MCF 10A (cell line): ENCODE data around the gene BICC1. TPM values are rescaled to one million over a fixed set of nuclear protein-coding genes. Genes with fewer than 3 reads are reported as not detected.

Source experiments
- BruUV-seq: library from RNA; stranded (reverse); fragments of 400-500 nt; replicated peaks from 2 replicates; lab custom pipeline; 2021; lab: Mats Ljungman, UMichigan
- CTCF ChIA-PET: fragments of 300-600 bp; sonication (Branson Sonifier 250); formaldehyde crosslinking; extraction: SDS; loops from one replicate; lab custom pipeline; 2021; ENCODE audit warnings: antibody characterized with exemption, inconsistent platforms; lab: Yijun Ruan, JAX
- POLR2A ChIA-PET: fragments of 300-600, 350-650 bp; sonication (Branson Sonifier 250); formaldehyde crosslinking; extraction: SDS; loops from one replicate; lab custom pipeline; 2020; ENCODE audit warnings: antibody characterized with exemption, inconsistent platforms; lab: Yijun Ruan, JAX
- DNase-seq: peaks from one replicate; pipeline ENCODE4 v3.0.0-alpha.2; 2018; ENCODE audit not compliant: unreplicated experiment
- H3K27ac Mint-ChIP-seq: one replicate; pipeline ENCODE4 v1.8.0; 2022; ENCODE audit warnings: mild to moderate bottlenecking, low read depth, mixed read lengths; ENCODE audit not compliant: unreplicated experiment
- H3K27me3 Mint-ChIP-seq: one replicate; pipeline ENCODE4 v1.8.0; 2022; ENCODE audit warnings: mixed read lengths; ENCODE audit not compliant: insufficient read depth, unreplicated experiment
- H3K36me3 Mint-ChIP-seq: one replicate; pipeline ENCODE4 v1.8.0; 2022; ENCODE audit warnings: mild to moderate bottlenecking, moderate library complexity, mixed read lengths; ENCODE audit not compliant: insufficient read depth, unreplicated experiment
- H3K4me1 Mint-ChIP-seq: one replicate; pipeline ENCODE4 v1.8.0; 2022; ENCODE audit warnings: mixed read lengths; ENCODE audit not compliant: insufficient read depth, unreplicated experiment
- H3K4me3 Mint-ChIP-seq: one replicate; pipeline ENCODE4 v1.8.0; 2022; ENCODE audit warnings: mild to moderate bottlenecking, moderate library complexity, mixed read lengths; ENCODE audit not compliant: unreplicated experiment
- H3K9me3 Mint-ChIP-seq: one replicate; pipeline ENCODE4 v1.8.0; 2022; ENCODE audit warnings: mixed read lengths; ENCODE audit not compliant: unreplicated experiment
- CTCF ChIP-seq: fragments of 200-600 bp; IDR thresholded peaks from one replicate; pipeline ENCODE4 v1.8.0; 2022; ENCODE audit warnings: antibody characterized with exemption, mild to moderate bottlenecking; ENCODE audit not compliant: unreplicated experiment
- intact Hi-C: fragments of 100-400 bp; cut with micrococcal nuclease; formaldehyde crosslinking; loops from 2 replicates; pipeline ENCODE4 v1.14.1; 2022
- total RNA-seq: library from RNA; stranded (reverse); gene quantifications from 2 replicates; pipeline ENCODE4 v1.2.3, GENCODE V29; 2022

Gene BICC1
- total RNA-seq, 1 experiment from 2014 or later = 15.6 TPM

- POLR2A ChIA-PET = no interaction called here
- Mint-ChIP-seq H3K27me3 (no peaks in the 10 kb centered on the region), H3K4me1 (no peaks in the 10 kb centered on the region), H3K9me3 (peaks cover 13% of the 10 kb centered on the region), H3K27ac (no peak overlapping the region), H3K36me3 (no peaks in the 10 kb centered on the region), H3K4me3 (no peak overlapping the region)
- no TSS peak for BruUV-seq
- no peak for DNase-seq
- CTCF ChIA-PET = no interaction called here
- TF ChIP-seq CTCF = no peak
- intact Hi-C loops = loop anchor here (2.0 kb wide), 1 partner anchor 20 kb away; no protein-coding TSS in a partner anchor
Measured at GRCh38 chr10:58735087-58735486, 222.4 kb downstream of the BICC1 start.

DNA sequence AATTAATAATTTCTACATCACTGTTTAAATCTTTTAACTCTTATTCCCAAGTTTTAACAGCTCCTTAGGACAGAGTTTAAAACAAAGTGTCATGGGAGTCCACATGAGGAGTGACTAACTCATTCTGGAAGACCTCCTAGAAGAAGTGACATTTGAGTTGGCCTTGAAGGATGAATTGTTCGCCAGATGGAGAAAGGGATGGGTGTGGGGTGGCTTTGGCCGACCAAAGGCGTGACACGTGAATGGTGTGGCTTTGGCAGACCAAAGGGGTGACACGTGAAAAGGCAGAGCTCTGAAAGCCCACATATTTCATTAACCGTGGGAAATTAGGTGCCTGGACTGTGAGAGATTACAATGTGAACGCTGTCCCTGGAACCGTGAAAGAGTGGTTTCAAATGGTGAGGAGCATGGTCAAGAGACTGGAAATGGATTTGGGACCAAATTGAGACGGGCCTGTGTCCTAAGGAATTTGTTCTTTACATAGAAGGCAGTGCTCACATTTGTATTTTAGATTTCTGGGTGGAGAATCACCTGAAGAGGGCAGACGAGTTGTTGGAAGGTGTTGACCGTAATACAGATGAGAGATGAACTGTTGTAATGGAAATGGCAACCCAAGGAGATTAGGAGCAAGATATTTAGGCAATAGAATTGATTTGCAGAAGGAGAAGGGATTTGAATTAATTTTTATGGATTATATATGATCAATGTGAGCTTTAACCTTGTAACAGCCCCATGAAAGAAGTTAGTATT, 228.1 kb downstream of the BICC1 start:
- no peaks in the 10 kb centered on the region for H3K36me3 Mint-ChIP-seq
- no peak for TF ChIP-seq CTCF
- H3K9me3 Mint-ChIP-seq = peaks cover 7% of the 10 kb centered on the region
- no peak overlapping the region for H3K4me3 Mint-ChIP-seq
- H3K27ac Mint-ChIP-seq = no peak overlapping the region
- BruUV-seq = no TSS peak
- no peaks in the 10 kb centered on the region for H3K27me3 Mint-ChIP-seq
- no peaks in the 10 kb centered on the region for H3K4me1 Mint-ChIP-seq
- CTCF ChIA-PET = interaction anchor here (0.6 to 0.7 kb wide), 2 partner anchors 26 to 208 kb away, joined by 3 read pairs; no protein-coding TSS in a partner anchor
- POLR2A ChIA-PET = interaction anchor here (0.8 kb wide), 1 partner anchor 439 kb away, joined by 3 read pairs; no protein-coding TSS in a partner anchor
- no peak for DNase-seq
- intact Hi-C loops = no loop called here

DNA sequence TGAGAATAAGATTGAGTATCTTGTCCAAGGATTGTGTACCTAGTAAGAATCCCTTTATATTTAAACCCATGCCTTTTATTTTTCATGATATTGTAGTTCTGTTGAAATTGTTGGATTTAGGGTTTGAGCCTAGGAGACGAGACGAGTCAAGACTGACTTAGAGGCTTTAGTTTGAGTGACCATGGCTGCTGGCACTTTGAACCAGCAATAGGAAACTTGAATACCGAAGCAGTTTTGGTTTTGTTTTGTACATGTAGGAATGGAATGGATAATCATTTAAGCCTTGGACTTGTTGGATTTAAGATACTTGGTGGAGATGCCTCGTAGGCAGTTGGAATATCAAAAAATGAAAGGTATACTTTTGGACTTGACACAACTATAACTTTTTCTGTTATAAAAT, 229.0 kb downstream of the BICC1 start:
- Mint-ChIP-seq H3K27me3 (no peaks in the 10 kb centered on the region), H3K4me1 (no peaks in the 10 kb centered on the region), H3K36me3 (no peaks in the 10 kb centered on the region), H3K4me3 (no peak overlapping the region), H3K27ac (no peak overlapping the region), H3K9me3 (peaks cover 7% of the 10 kb centered on the region)
- ChIA-PET CTCF (interaction anchor here (0.6 to 0.8 kb wide), 3 partner anchors 8 to 16 kb away, joined by 3 to 6 read pairs (median 4); no protein-coding TSS in a partner anchor), POLR2A (no interaction called here)
- no peak for TF ChIP-seq CTCF
- no peak for DNase-seq
- no TSS peak for BruUV-seq
- intact Hi-C loops = no loop called here

DNA sequence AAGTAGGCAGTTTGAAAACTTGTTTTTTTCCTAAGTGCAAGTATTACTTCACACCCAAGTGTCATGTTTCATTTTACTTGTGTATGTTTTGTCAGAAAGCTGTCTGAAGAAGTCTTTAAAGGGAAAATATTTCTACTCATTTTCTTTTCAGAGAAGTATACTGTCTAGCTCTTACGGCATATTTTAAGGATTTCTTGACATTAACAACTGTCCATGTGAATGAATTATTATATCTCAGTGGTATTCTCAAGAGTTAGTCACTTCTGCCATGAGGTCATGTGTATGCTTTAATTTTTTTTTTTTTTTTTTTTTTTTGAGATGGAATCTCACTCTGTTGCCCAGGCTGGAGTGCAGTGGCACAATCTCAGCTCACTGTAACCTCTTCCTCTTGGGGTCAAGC, 229.5 kb downstream of the BICC1 start:
- ChIA-PET POLR2A (interaction anchor here (0.6 kb wide), 1 partner anchor 82 kb away, joined by 3 read pairs; no protein-coding TSS in a partner anchor), CTCF (interaction anchor here (0.6 to 0.8 kb wide), 3 partner anchors 9 to 16 kb away, joined by 3 to 6 read pairs (median 4); no protein-coding TSS in a partner anchor)
- no peak for DNase-seq
- intact Hi-C loops = no loop called here
- Mint-ChIP-seq H3K27me3 (no peaks in the 10 kb centered on the region), H3K9me3 (peaks cover 7% of the 10 kb centered on the region), H3K4me1 (no peaks in the 10 kb centered on the region), H3K4me3 (no peak overlapping the region), H3K36me3 (no peaks in the 10 kb centered on the region), H3K27ac (no peak overlapping the region)
- no TSS peak for BruUV-seq
- TF ChIP-seq CTCF = no peak
